Renal pelvis (tissue), 4 donors: ENCODE results near the gene AKR1D1. TPM values are rescaled to one million over a fixed set of nuclear protein-coding genes. Genes with fewer than 3 reads are reported as not detected.
"Not testable (repeated sequence)": the region's sequence is repeated elsewhere in the genome, so short reads cannot be mapped to it uniquely, and the experiment has no call there.

Experiments used
- DNase-seq: peaks from one replicate; pipeline ENCODE4 v3.0.0-alpha.2; 2013
- polyA plus RNA-seq, 3 donors: library from polyadenylated mRNA; unstranded; fragments of 120-200 nt; gene quantifications; one replicate each; pipeline ENCODE4 v1.2.1, GENCODE V29; 2013; ENCODE audit not compliant: insufficient read length in 3 of 3

Gene AKR1D1
- polyA plus RNA-seq, 3 donors = 0.13 to 0.34 TPM; not detected in 1

GRCh38 chr7:138122162-138122561 is 45.9 kb downstream of the AKR1D1 start:
- no peak for DNase-seq

- no peak for DNase-seq
Measured at GRCh38 chr7:138125119-138125518, 48.9 kb downstream of the AKR1D1 start.

GRCh38 chr7:138125598-138126111 is 49.4 kb downstream of the AKR1D1 start:
- DNase-seq = no peak

GRCh38 chr7:138126928-138127327 is 50.7 kb downstream of the AKR1D1 start:
- DNase-seq = no peak

- no peak for DNase-seq
Measured at GRCh38 chr7:138127996-138128395, 51.7 kb downstream of the AKR1D1 start.

GRCh38 chr7:138129551-138130165 is 53.4 kb downstream of the AKR1D1 start:
- no peak for DNase-seq

- DNase-seq = no peak
Measured at GRCh38 chr7:138137423-138138171, 61.3 kb downstream of the AKR1D1 start.

GRCh38 chr7:138138244-138138643 is 62.0 kb downstream of the AKR1D1 start:
- no peak for DNase-seq

- DNase-seq = no peak
Measured at GRCh38 chr7:138142583-138143201, 66.4 kb downstream of the AKR1D1 start.

GRCh38 chr7:138144958-138145357 is 68.7 kb downstream of the AKR1D1 start:
- no peak for DNase-seq

GRCh38 chr7:138146221-138146620 is 70.0 kb downstream of the AKR1D1 start:
- DNase-seq = not testable (repeated sequence)

GRCh38 chr7:138146757-138147734 is 70.8 kb downstream of the AKR1D1 start:
- not testable (repeated sequence) for DNase-seq

GRCh38 chr7:138151731-138152577 is 75.7 kb downstream of the AKR1D1 start:
- no peak for DNase-seq

- no peak for DNase-seq
Measured at GRCh38 chr7:138154661-138155060, 78.4 kb downstream of the AKR1D1 start.

- no peak for DNase-seq
Measured at GRCh38 chr7:138157702-138158101, 81.4 kb downstream of the AKR1D1 start.

GRCh38 chr7:138158739-138159528 is 82.7 kb downstream of the AKR1D1 start:
- DNase-seq = no peak

GRCh38 chr7:138161600-138162081 is 85.4 kb downstream of the AKR1D1 start:
- DNase-seq = peak; percentile 92

- DNase-seq = no peak
Measured at GRCh38 chr7:138162236-138162635, 86.0 kb downstream of the AKR1D1 start.

- no peak for DNase-seq
Measured at GRCh38 chr7:138163800-138164199, 87.5 kb downstream of the AKR1D1 start.

- DNase-seq = no peak
Measured at GRCh38 chr7:138164804-138165203, 88.5 kb downstream of the AKR1D1 start.
